ENCODE data around the gene NDUFB2.
"Not testable (repeated sequence)": the region's sequence is repeated elsewhere in the genome, so short reads cannot be mapped to it uniquely, and the experiment has no call there.

The NDUFB2 gene

DNA sequence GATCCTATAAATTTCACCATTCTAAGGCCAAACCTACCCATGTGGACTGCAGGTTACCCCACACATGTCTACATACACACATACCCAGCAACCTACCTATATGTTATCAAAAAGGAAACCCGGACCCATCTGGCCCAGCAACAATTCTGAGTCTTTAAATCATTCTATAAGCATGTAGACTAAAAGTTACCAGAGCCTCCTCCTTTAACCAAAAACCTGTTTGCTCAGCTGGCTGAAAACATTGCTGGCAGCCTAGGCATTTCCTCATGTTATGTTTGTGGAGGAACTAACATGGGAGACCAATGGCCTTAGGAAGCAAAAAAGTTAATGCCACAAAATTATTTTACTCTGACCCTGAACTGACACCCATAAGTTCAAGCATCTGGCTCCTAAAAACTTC, 29.0 kb upstream of the NDUFB2 start:
- H3K27ac ChIP-seq (ENCODE audit: low read depth, low read length) = no peak overlapping the region

GRCh38 chr7:140668641-140669040, 27.9 kb upstream of the NDUFB2 start:
- H3K9me2 ChIP-seq (replicated peaks; ENCODE audit: insufficient read depth, low read length) = no peaks in the 10 kb centered on the region
- no peaks in the 10 kb centered on the region for H3K27me3 ChIP-seq (ENCODE audit: low read length)
- no peak overlapping the region for H3K4me3 ChIP-seq (ENCODE audit: insufficient read depth, low read length, poor library complexity, severe bottlenecking)
- no peak for TF ChIP-seq CTCF (IDR thresholded peaks at IDR 0.05; ENCODE audit: insufficient read depth, low read length, poor library complexity, severe bottlenecking)
- no peak overlapping the region for H3K4me2 ChIP-seq (ENCODE audit: low read depth, low read length, poor library complexity, severe bottlenecking)
- no peaks in the 10 kb centered on the region for H3K36me3 ChIP-seq (ENCODE audit: low read length)
- H3K79me2 ChIP-seq (ENCODE audit: insufficient read depth, low read length) = no peaks in the 10 kb centered on the region
- peaks cover under 1% of the 10 kb centered on the region; the same call in 1 of the 2 replicates for H3F3A ChIP-seq (ENCODE audit: insufficient read depth)
- H4K20me1 ChIP-seq (ENCODE audit: low read depth, low read length) = no peaks in the 10 kb centered on the region
- H3K9ac ChIP-seq (ENCODE audit: low read length) = no peak overlapping the region
- no peak overlapping the region for H3K27ac ChIP-seq (ENCODE audit: low read depth, low read length)
- no peaks in the 10 kb centered on the region for H3K9me3 ChIP-seq (ENCODE audit: insufficient read depth, low read length)
- H2AFZ ChIP-seq (ENCODE audit: low read depth, low read length, severe bottlenecking) = no peak overlapping the region

More for the DNA sequence above, 29.0 kb upstream of the NDUFB2 start:
- H3K4me3 ChIP-seq (ENCODE audit: insufficient read depth, low read length, poor library complexity, severe bottlenecking) = no peak overlapping the region
- TF ChIP-seq EZH2phosphoT487 (conservative IDR thresholded peaks at IDR 0.05; ENCODE audit: low read length) (no peak), CTCF (IDR thresholded peaks at IDR 0.05; ENCODE audit: insufficient read depth, low read length, poor library complexity, severe bottlenecking) (no peak)
- H3K27me3 ChIP-seq (ENCODE audit: low read length) = no peaks in the 10 kb centered on the region
- no peaks in the 10 kb centered on the region for H3K9me2 ChIP-seq (replicated peaks; ENCODE audit: insufficient read depth, low read length)
- no peaks in the 10 kb centered on the region for H4K20me1 ChIP-seq (ENCODE audit: low read depth, low read length)
- no peaks in the 10 kb centered on the region for H3K79me2 ChIP-seq (ENCODE audit: insufficient read depth, low read length)
- no peaks in the 10 kb centered on the region for H3K36me3 ChIP-seq (ENCODE audit: low read length)
- H3F3A ChIP-seq (ENCODE audit: insufficient read depth) = no peaks in the 10 kb centered on the region
- H2AFZ ChIP-seq (ENCODE audit: low read depth, low read length, severe bottlenecking) = no peak overlapping the region
- no peak overlapping the region for H3K9ac ChIP-seq (ENCODE audit: low read length)
- no peak overlapping the region for H3K4me2 ChIP-seq (ENCODE audit: low read depth, low read length, poor library complexity, severe bottlenecking)
- no peaks in the 10 kb centered on the region for H3K9me3 ChIP-seq (ENCODE audit: insufficient read depth, low read length)

DNA sequence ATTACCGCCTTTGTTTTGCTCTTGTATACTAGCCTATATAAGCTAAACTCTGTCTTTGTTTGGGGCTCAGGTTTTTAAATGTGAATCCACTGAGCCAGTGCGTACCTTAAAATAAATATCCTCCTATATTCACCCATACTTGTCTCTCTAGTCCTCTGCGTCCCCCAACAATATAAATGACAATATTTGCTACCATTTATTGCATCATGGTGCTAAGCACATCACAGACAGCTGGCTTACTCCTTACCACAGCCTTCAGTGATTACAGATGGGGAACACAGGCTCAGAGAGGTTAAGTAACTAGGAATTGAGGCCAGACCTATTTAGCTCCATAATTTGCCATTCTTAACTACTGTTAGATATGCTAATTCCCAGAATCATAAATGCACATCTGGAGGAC, 27.2 kb upstream of the NDUFB2 start:
- Histone ChIP-seq H3K4me3 (ENCODE audit: insufficient read depth, low read length, poor library complexity, severe bottlenecking) (no peak overlapping the region), H3F3A (ENCODE audit: insufficient read depth) (peaks cover 8% of the 10 kb centered on the region), H3K27ac (ENCODE audit: low read depth, low read length) (no peak overlapping the region), H3K9me2 (replicated peaks; ENCODE audit: insufficient read depth, low read length) (no peaks in the 10 kb centered on the region), H4K20me1 (ENCODE audit: low read depth, low read length) (no peaks in the 10 kb centered on the region), H3K27me3 (ENCODE audit: low read length) (no peaks in the 10 kb centered on the region), H2AFZ (ENCODE audit: low read depth, low read length, severe bottlenecking) (no peak overlapping the region), H3K4me2 (ENCODE audit: low read depth, low read length, poor library complexity, severe bottlenecking) (no peak overlapping the region), H3K9me3 (ENCODE audit: insufficient read depth, low read length) (no peaks in the 10 kb centered on the region), H3K79me2 (ENCODE audit: insufficient read depth, low read length) (no peaks in the 10 kb centered on the region), H3K9ac (ENCODE audit: low read length) (no peak overlapping the region), H3K36me3 (ENCODE audit: low read length) (no peaks in the 10 kb centered on the region)
- no peak for TF ChIP-seq CTCF (IDR thresholded peaks at IDR 0.05; ENCODE audit: insufficient read depth, low read length, poor library complexity, severe bottlenecking)
- TF ChIP-seq EZH2phosphoT487 (conservative IDR thresholded peaks at IDR 0.05; ENCODE audit: low read length) = no peak

DNA sequence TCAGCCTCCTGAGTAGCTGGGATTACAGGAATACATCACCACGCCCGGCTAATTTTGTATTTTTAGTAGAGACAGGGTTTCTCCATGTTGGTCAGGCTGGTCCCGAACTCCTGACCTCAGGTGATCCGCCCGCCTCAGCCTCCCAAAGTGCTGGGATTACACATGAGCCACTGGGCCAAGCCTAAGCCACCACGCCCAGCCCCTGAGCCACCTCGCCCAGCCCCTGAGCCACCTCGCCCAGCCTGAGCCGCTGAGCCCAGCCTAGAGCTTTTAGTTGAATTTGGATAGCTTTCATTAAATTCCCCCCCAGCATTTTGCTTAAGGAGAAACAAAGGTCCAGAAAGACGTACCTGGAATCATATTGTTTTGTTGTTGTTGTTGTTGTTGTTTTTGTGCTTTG, 26.6 kb upstream of the NDUFB2 start:
- not testable (repeated sequence) for H3K27ac ChIP-seq (ENCODE audit: low read depth, low read length); H3K9me3 ChIP-seq (ENCODE audit: insufficient read depth, low read length); H3K9ac ChIP-seq (ENCODE audit: low read length); H3K9me2 ChIP-seq (replicated peaks; ENCODE audit: insufficient read depth, low read length); H3K79me2 ChIP-seq (ENCODE audit: insufficient read depth, low read length); H3K36me3 ChIP-seq (ENCODE audit: low read length); H3K4me3 ChIP-seq (ENCODE audit: insufficient read depth, low read length, poor library complexity, severe bottlenecking); H2AFZ ChIP-seq (ENCODE audit: low read depth, low read length, severe bottlenecking); H3K27me3 ChIP-seq (ENCODE audit: low read length); H3K4me2 ChIP-seq (ENCODE audit: low read depth, low read length, poor library complexity, severe bottlenecking); H4K20me1 ChIP-seq (ENCODE audit: low read depth, low read length)
- H3F3A ChIP-seq (ENCODE audit: insufficient read depth) = peaks cover 13% of the 10 kb centered on the region

Data from SU-DHL-6 (cell line).